Measurements from ENCODE around the gene ECE2.

- TF ChIP-seq CTCF (IDR thresholded peaks at IDR 0.05): no peak
- no peak for TF ChIP-seq POLR2A (IDR thresholded peaks at IDR 0.05; ENCODE audit: low read length)
- TF ChIP-seq HDAC2 (IDR thresholded peaks at IDR 0.05): no peak
- TF ChIP-seq BCL3 (IDR thresholded peaks at IDR 0.05): no peak
- no peak for TF ChIP-seq EP300 (IDR thresholded peaks at IDR 0.05)
- no peak for TF ChIP-seq MYC (IDR thresholded peaks at IDR 0.05; ENCODE audit: borderline replicate concordance, low read length)
- no peak for TF ChIP-seq SREBF2 (IDR thresholded peaks at IDR 0.05)
- TF ChIP-seq NR3C1 (IDR thresholded peaks at IDR 0.05): no peak
- no peak for TF ChIP-seq HEYL (CRISPR knock-in tag; IDR thresholded peaks at IDR 0.05)
These were observed 47.3 kb upstream of the ECE2 start for GRCh38 chr3:184228376-184229137.

Measured in A549 (cell line).